Choroid plexus epithelial cell (primary cell): Measurements from ENCODE around the gene TMA7.

Experiments
- DNase-seq: peaks from one replicate; pipeline ENCODE4 v3.0.0-alpha.2; 2010; ENCODE audit warnings: low read depth
- H3K4me3 ChIP-seq: 2 replicates; pipeline ENCODE4 v1.5.1; 2011; ENCODE audit warnings: low read depth, mild to moderate bottlenecking, control low read depth, low read length, moderate library complexity
- CTCF ChIP-seq: conservative IDR thresholded peaks from 2 replicates; pipeline ENCODE4 v1.5.1; 2011; ENCODE audit warnings: low read depth, mild to moderate bottlenecking, control low read depth, inconsistent platforms, low read length, moderate library complexity

The TMA7 gene

GRCh38 chr3:48439820-48440589, at the start of gene TMA7, which contains the start of gene CCDC51:
TSS of gene TMA7 (plus strand) at chr3:48440257. CDS start at chr3:48440297, 40 bp downstream.
TSS of gene CCDC51 (minus strand) at chr3:48440119. CDS start at chr3:48435128, 4,991 bp downstream.
- peak; percentile 97 for DNase-seq
- peak within 1 kb of the TSS; percentile 76 for H3K4me3 ChIP-seq
- TF ChIP-seq CTCF = no peak

GRCh38 chr3:48394391-48394790, 45.7 kb upstream of the TMA7 start:
- TF ChIP-seq CTCF = no peak
- no peak for DNase-seq
- H3K4me3 ChIP-seq = no peak overlapping the region

- no peak overlapping the region for H3K4me3 ChIP-seq
- no peak for DNase-seq
- no peak for TF ChIP-seq CTCF
These were observed 44.3 kb upstream of the TMA7 start for GRCh38 chr3:48395714-48396113.

GRCh38 chr3:48397767-48398681, 42.0 kb upstream of the TMA7 start:
- no peak for TF ChIP-seq CTCF

GRCh38 chr3:48398701-48399386, 41.2 kb upstream of the TMA7 start:
- TF ChIP-seq CTCF = no peak
- H3K4me3 ChIP-seq = no peak overlapping the region
- no peak for DNase-seq

More at GRCh38 chr3:48397767-48398681, 42.0 kb upstream of the TMA7 start:
- no peak for DNase-seq
- H3K4me3 ChIP-seq = no peak overlapping the region

- DNase-seq = no peak
- no peak overlapping the region for H3K4me3 ChIP-seq
- no peak for TF ChIP-seq CTCF
These were observed 40.5 kb upstream of the TMA7 start for GRCh38 chr3:48399387-48400172.
